K562 (cell line): ENCODE results near the gene SERTAD1. TPM values are rescaled to one million over a fixed set of nuclear protein-coding genes. Genes with fewer than 3 reads are reported as not detected.
A peak's percentile ranks its signal among the peaks of the same experiment; 100 is the strongest.

Source experiments
- CBFB ChIP-seq: sonication (generic); formaldehyde crosslinking; IDR thresholded peaks from 2 replicates; pipeline ENCODE4 v1.4.0; 2020; ENCODE audit warnings: mild to moderate bottlenecking, missing genetic modification reagents
- CBX8 ChIP-seq: fragments of 200-600 bp; sonication (generic); IDR thresholded peaks from 2 replicates; pipeline ENCODE4 v1.6.1; 2012; ENCODE audit warnings: borderline replicate concordance, mixed run types, low read depth, mild to moderate bottlenecking, moderate library complexity, mixed read lengths, low read length, control low read depth, inconsistent platforms; ENCODE audit not compliant: poor library complexity, severe bottlenecking; ENCODE audit errors: extremely low read depth
- CC2D1A ChIP-seq: fragments of 450-650 bp; IDR thresholded peaks from 2 replicates; pipeline ENCODE4 v1.6.1; 2017; ENCODE audit warnings: mild to moderate bottlenecking
- CREB3L1 ChIP-seq: fragments of 450-650 bp; IDR thresholded peaks from 2 replicates; pipeline ENCODE4 v1.6.1; 2014; ENCODE audit warnings: low read depth, mild to moderate bottlenecking, moderate library complexity, borderline replicate concordance
- CTCF ChIP-seq, 3 experiments: IDR thresholded peaks in 2 of 3; conservative IDR thresholded peaks in 1 of 3; 2 replicates each; pipeline ENCODE4 v1.5.1; 2011 to 2012; ENCODE audit warnings: low read length in 3 of 3, mild to moderate bottlenecking in 3 of 3, control low read depth in 2 of 3, improper control_type of control experiment in 1 of 3, inconsistent platforms in 1 of 3, low read depth in 1 of 3, mixed read lengths in 1 of 3, moderate library complexity in 1 of 3; ENCODE audit not compliant: insufficient read depth in 2 of 3
- ETV5 ChIP-seq: sonication (generic); formaldehyde crosslinking; IDR thresholded peaks from 2 replicates; pipeline ENCODE4 v1.4.0; 2020; ENCODE audit warnings: low read depth, mild to moderate bottlenecking, missing genetic modification reagents
- ETV6 ChIP-seq, 3 experiments: fragments of 150-350 bp in 1 of 3; sonication (generic) in 1 of 3; formaldehyde crosslinking in 1 of 3; IDR thresholded peaks; 2 replicates each; pipeline versions ENCODE4 v1.6.1 to v1.8.0; 2014 to 2022; ENCODE audit warnings: borderline replicate concordance in 2 of 3, low read depth in 2 of 3, antibody characterized with exemption in 1 of 3, low read length in 1 of 3, mild to moderate bottlenecking in 1 of 3, missing genetic modification reagents in 1 of 3
- FOXJ3 ChIP-seq: sonication (generic); formaldehyde crosslinking; IDR thresholded peaks from 2 replicates; pipeline ENCODE4 v1.4.0; 2020; ENCODE audit warnings: mild to moderate bottlenecking, missing genetic modification reagents
- FOXM1 ChIP-seq, 2 experiments: fragments of 450-650 bp in 1 of 2; sonication (generic) in 1 of 2; formaldehyde crosslinking in 1 of 2; IDR thresholded peaks; 2 replicates each; pipeline versions ENCODE4 v1.6.1 to v1.9.0; 2017 to 2022; ENCODE audit warnings: low read depth in 2 of 2, mild to moderate bottlenecking in 2 of 2, missing genetic modification reagents in 1 of 2, moderate library complexity in 1 of 2
- HES1 ChIP-seq: fragments of 450-650 bp; IDR thresholded peaks from 2 replicates; pipeline ENCODE4 v1.6.1; 2016; ENCODE audit warnings: low read depth, mild to moderate bottlenecking, moderate library complexity
- LEF1 ChIP-seq: fragments of 450-650 bp; IDR thresholded peaks from 2 replicates; pipeline ENCODE4 v1.6.1; 2016; ENCODE audit warnings: mild to moderate bottlenecking
- NFE2L1 ChIP-seq: fragments of 450-650 bp; IDR thresholded peaks from 2 replicates; pipeline ENCODE4 v1.6.1; 2016; ENCODE audit warnings: missing genetic modification characterization, low read depth, mild to moderate bottlenecking, missing compliant biosample characterization, moderate library complexity, borderline replicate concordance
- POLR2B ChIP-seq: fragments of 450-650 bp; IDR thresholded peaks from 2 replicates; pipeline ENCODE4 v1.6.1; 2018; ENCODE audit warnings: low read depth; ENCODE audit not compliant: partially characterized antibody
- RBM15 ChIP-seq: fragments of 200-400 bp; formaldehyde crosslinking; IDR thresholded peaks from 2 replicates; pipeline ENCODE4 v1.6.1; 2018; ENCODE audit warnings: mild to moderate bottlenecking, low read length, moderate library complexity; ENCODE audit not compliant: insufficient read depth
- RCOR1 ChIP-seq, 2 experiments: IDR thresholded peaks; 2 replicates each; pipeline ENCODE4 v1.6.1; 2012; ENCODE audit warnings: low read depth in 2 of 2, low read length in 2 of 2, borderline replicate concordance in 1 of 2, improper control_type of control experiment in 1 of 2
- SAFB2 ChIP-seq: fragments of 200-400 bp; formaldehyde crosslinking; IDR thresholded peaks from 2 replicates; pipeline ENCODE4 v1.6.1; 2018; ENCODE audit warnings: borderline replicate concordance, low read length, low read depth, moderate library complexity; ENCODE audit not compliant: severe bottlenecking
- YY1 ChIP-seq, 3 experiments: IDR thresholded peaks; 2 replicates each; pipeline ENCODE4 v1.6.1; 2011; ENCODE audit warnings: low read length in 2 of 3, mild to moderate bottlenecking in 2 of 3, moderate library complexity in 2 of 3, borderline replicate concordance in 1 of 3, control low read depth in 1 of 3, low read depth in 1 of 3; ENCODE audit not compliant: insufficient read depth in 3 of 3, insufficient replicate concordance in 2 of 3, control insufficient read depth in 1 of 3, insufficient read length in 1 of 3; ENCODE audit errors: extremely low read depth in 1 of 3
- ZNF143 ChIP-seq: sonication (generic); formaldehyde crosslinking; IDR thresholded peaks from 2 replicates; pipeline ENCODE4 v1.9.0; 2022; ENCODE audit warnings: mild to moderate bottlenecking, missing genetic modification reagents
- ZNF512 ChIP-seq: IDR thresholded peaks from 2 replicates; pipeline ENCODE4 v1.6.1; 2016; ENCODE audit warnings: missing genetic modification characterization, missing compliant biosample characterization
- polyA plus RNA-seq, 8 experiments: library from polyadenylated mRNA; depleted of rRNA in 4 of 8; stranded (reverse) in 5 of 8; unstranded in 3 of 8; fragments of >200 nt; fragmentation: Nextera tagmentation in 2 of 8; fragmentation: Illumina TruSeq in 1 of 8; extraction: Ambion mirVana in 2 of 8; extraction: Trizol in 1 of 8; gene quantifications; 2 replicates each; pipeline versions ENCODE4 v1.2.1 to v1.2.3, GENCODE V29; 2011 to 2014; ENCODE audit warnings: inconsistent platforms in 1 of 8, missing spikeins in 1 of 8
- total RNA-seq, 7 experiments: library from RNA; depleted of rRNA in 6 of 7; stranded (reverse); fragments of >200 nt in 6 of 7; fragmentation: Illumina TruSeq in 2 of 7; extraction: Trizol in 2 of 7; gene quantifications; 2 replicates each; pipeline versions ENCODE4 v1.2.1 to v1.2.3, GENCODE V29; 2011 to 2021; ENCODE audit warnings: low replicate concordance in 1 of 7

The SERTAD1 gene
- total and polyA plus RNA-seq, 9 of the 15 experiments (the other 6 are each of a cell fraction or from before 2014, with no cell fraction given): 0.15 to 8.7 (median 4.9) TPM

GRCh38 chr19:40465025-40465556 lies 39.3 kb upstream of the SERTAD1 start (continued):
- no peak for TF ChIP-seq CC2D1A
- no peak for TF ChIP-seq CBX8
- peak; percentile 6 to 50; a peak in 2 of 4 replicates for TF ChIP-seq RCOR1 (IDR thresholded peaks at IDR 0.05; ENCODE audit: borderline replicate concordance in 1 of 2, low read depth in 2 of 2, low read length in 2 of 2)
- no peak for TF ChIP-seq ETV5 (CRISPR knock-in tag)
- no peak for TF ChIP-seq ZNF512
- TF ChIP-seq ZNF143 (CRISPR knock-in tag): no peak
- TF ChIP-seq CBFB (CRISPR knock-in tag): no peak
- 0 out of 2 replicates have a peak, but pooled peaks have one; percentile 28 for TF ChIP-seq HES1
- TF ChIP-seq CTCF (IDR thresholded peaks at IDR 0.05 in 2 of 3, conservative IDR thresholded peaks at IDR 0.05 in 1 of 3; ENCODE audit: insufficient read depth in 2 of 3, low read depth in 1 of 3, low read length in 3 of 3): no peak
- no peak for TF ChIP-seq FOXM1 (IDR thresholded peaks at IDR 0.05; ENCODE audit: low read depth)
- peak; percentile 46; the same call in 1 of the 2 replicates for TF ChIP-seq FOXM1 (CRISPR knock-in tag; IDR thresholded peaks at IDR 0.05; ENCODE audit: low read depth)
- no peak for TF ChIP-seq SAFB2
- no peak for TF ChIP-seq LEF1
- no peak for TF ChIP-seq POLR2B
- no peak for TF ChIP-seq NFE2L1 (tag)
- TF ChIP-seq CREB3L1: no peak
- TF ChIP-seq FOXJ3 (CRISPR knock-in tag): no peak
- no peak for TF ChIP-seq RBM15
- no peak for TF ChIP-seq ETV6 (IDR thresholded peaks at IDR 0.05; ENCODE audit: borderline replicate concordance in 1 of 2, low read depth in 2 of 2, low read length in 1 of 2)
- no peak for TF ChIP-seq ETV6 (CRISPR knock-in tag; IDR thresholded peaks at IDR 0.05; ENCODE audit: borderline replicate concordance)
- no peak for TF ChIP-seq YY1 (IDR thresholded peaks at IDR 0.05; ENCODE audit: borderline replicate concordance in 1 of 3, control insufficient read depth in 1 of 3, extremely low read depth in 1 of 3, insufficient read depth in 3 of 3, insufficient read length in 1 of 3, insufficient replicate concordance in 2 of 3, low read depth in 1 of 3, low read length in 2 of 3)
